ENCODE results near the gene GDF7. TPM values are rescaled to one million over a fixed set of nuclear protein-coding genes. Genes with fewer than 3 reads are reported as not detected.

The GDF7 gene
- polyA plus RNA-seq, 3 donors: not detected

- Histone ChIP-seq H3K9ac (ENCODE audit: insufficient read depth, low read length, poor library complexity, severe bottlenecking) (no peak overlapping the region), H3K4me2 (replicated peaks; ENCODE audit: extremely low read depth, low read length, poor library complexity, severe bottlenecking) (no peak overlapping the region), H3K79me2 (ENCODE audit: insufficient read depth, low read length) (no peaks in the 10 kb centered on the region), H3K9me3 (replicated peaks in 1 of 2; ENCODE audit: control insufficient read depth in 1 of 2, insufficient read depth in 1 of 2, low read length in 2 of 2) (no peaks in the 10 kb centered on the region), H2AFZ (ENCODE audit: insufficient read depth, low read depth, low read length, poor library complexity, severe bottlenecking) (no peak overlapping the region), H3K4me1 (ENCODE audit: control insufficient read depth in 1 of 2, insufficient read depth in 2 of 2, low read length in 2 of 2) (no peaks in the 10 kb centered on the region), H3K27me3 (ENCODE audit: control insufficient read depth in 2 of 2, insufficient read depth in 2 of 2, low read length in 2 of 2) (no peaks in the 10 kb centered on the region), H3K36me3 (replicated peaks in 1 of 2; ENCODE audit: control insufficient read depth in 1 of 2, insufficient read depth in 2 of 2, low read length in 2 of 2) (peaks cover 0 to 4% of the 10 kb centered on the region in 2 donors), H3K4me3 (replicated peaks in 1 of 3; ENCODE audit: low read depth in 2 of 3, low read length in 3 of 3) (no peak overlapping the region), H4K20me1 (ENCODE audit: insufficient read depth, low read length) (no peaks in the 10 kb centered on the region), H3K27ac (ENCODE audit: low read depth in 1 of 2, low read length in 2 of 2) (no peak overlapping the region)
- DNase-seq: no peak
- Mint-ChIP-seq H3K27ac (no peak overlapping the region), H3K4me1 (peaks cover 2% of the 10 kb centered on the region), H3K4me3 (no peak overlapping the region), H3K36me3 (peaks cover 8 to 15% of the 10 kb centered on the region in 2 donors), H3K9me3 (peaks cover 5 to 20% (median 10%) of the 10 kb centered on the region in 7 donors), H3K27me3 (ENCODE audit: low read depth in 3 of 3) (no peaks in the 10 kb centered on the region)
- intact Hi-C loops (cut with micrococcal nuclease): no loop called here
- no peak for TF ChIP-seq CTCF (IDR thresholded peaks at IDR 0.05)
- no CpG with 5 or more reads among the region's 1 CpG for WGBS (ENCODE audit: insufficient coverage)
These were observed 50.7 kb downstream of the GDF7 start for GRCh38 chr2:20717641-20718040.

- Mint-ChIP-seq H3K27ac (no peak overlapping the region), H3K4me3 (no peak overlapping the region), H3K9me3 (peaks cover 2 to 14% (median 8%) of the 10 kb centered on the region in 7 donors), H3K27me3 (ENCODE audit: low read depth in 3 of 3) (no peaks in the 10 kb centered on the region), H3K4me1 (no peaks in the 10 kb centered on the region), H3K36me3 (peaks cover 8 to 32% of the 10 kb centered on the region in 2 donors)
- no peak overlapping the region for H3K4me3 ChIP-seq (replicated peaks in 1 of 3; ENCODE audit: low read depth in 2 of 3, low read length in 3 of 3)
- H3K36me3 ChIP-seq (replicated peaks in 1 of 2; ENCODE audit: control insufficient read depth in 1 of 2, insufficient read depth in 2 of 2, low read length in 2 of 2): peaks cover 0 to 2% of the 10 kb centered on the region in 2 donors
- no peaks in the 10 kb centered on the region for H3K27me3 ChIP-seq (ENCODE audit: control insufficient read depth in 2 of 2, insufficient read depth in 2 of 2, low read length in 2 of 2)
- no peak for TF ChIP-seq CTCF (IDR thresholded peaks at IDR 0.05)
- H2AFZ ChIP-seq (ENCODE audit: insufficient read depth, low read depth, low read length, poor library complexity, severe bottlenecking): no peak overlapping the region
- H3K9me3 ChIP-seq (replicated peaks in 1 of 2; ENCODE audit: control insufficient read depth in 1 of 2, insufficient read depth in 1 of 2, low read length in 2 of 2): no peaks in the 10 kb centered on the region
- no CpG with 5 or more reads among the region's 1 CpG for WGBS (ENCODE audit: insufficient coverage)
- no peak overlapping the region for H3K27ac ChIP-seq (ENCODE audit: low read depth in 1 of 2, low read length in 2 of 2)
- no peak overlapping the region for H3K4me2 ChIP-seq (replicated peaks; ENCODE audit: extremely low read depth, low read length, poor library complexity, severe bottlenecking)
- no peak for DNase-seq
- peaks cover 0 to under 1% of the 10 kb centered on the region in 2 donors for H3K4me1 ChIP-seq (ENCODE audit: control insufficient read depth in 1 of 2, insufficient read depth in 2 of 2, low read length in 2 of 2)
- H3K9ac ChIP-seq (ENCODE audit: insufficient read depth, low read length, poor library complexity, severe bottlenecking): no peak overlapping the region
- intact Hi-C loops (cut with micrococcal nuclease): no loop called here
- no peaks in the 10 kb centered on the region for H3K79me2 ChIP-seq (ENCODE audit: insufficient read depth, low read length)
- no peaks in the 10 kb centered on the region for H4K20me1 ChIP-seq (ENCODE audit: insufficient read depth, low read length)
These were observed 55.8 kb downstream of the GDF7 start for GRCh38 chr2:20722592-20723240.

Data from CD14-positive monocyte (primary cell).